ENCODE results near the gene RAI14.

The RAI14 gene

GRCh38 chr5:34669931-34670516 is 13.9 kb downstream of the RAI14 start:
- H3K4me3 ChIP-seq (ENCODE audit: low read length), result no peak overlapping the region
- H3K27ac ChIP-seq (ENCODE audit: low read depth, low read length), result no peak overlapping the region
- H3K4me1 ChIP-seq (ENCODE audit: control insufficient read depth, insufficient read depth, low read length), result peaks cover 14% of the 10 kb centered on the region
- no peaks in the 10 kb centered on the region for H3K27me3 ChIP-seq (ENCODE audit: control insufficient read depth, insufficient read depth, low read length)
- H3K9ac ChIP-seq (ENCODE audit: low read length), result no peak overlapping the region
- H3K36me3 ChIP-seq (ENCODE audit: control insufficient read depth, insufficient read depth, low read length), result no peaks in the 10 kb centered on the region

- no peaks in the 10 kb centered on the region for H3K27me3 ChIP-seq (ENCODE audit: control insufficient read depth, insufficient read depth, low read length)
- H3K4me1 ChIP-seq (ENCODE audit: control insufficient read depth, insufficient read depth, low read length), result peaks cover 17% of the 10 kb centered on the region
- H3K9ac ChIP-seq (ENCODE audit: low read length), result no peak overlapping the region
- no peak overlapping the region for H3K27ac ChIP-seq (ENCODE audit: low read depth, low read length)
- H3K4me3 ChIP-seq (ENCODE audit: low read length), result no peak overlapping the region
- no peaks in the 10 kb centered on the region for H3K36me3 ChIP-seq (ENCODE audit: control insufficient read depth, insufficient read depth, low read length)
Measured at GRCh38 chr5:34672196-34672595, 16.1 kb downstream of the RAI14 start.

- Histone ChIP-seq H3K4me1 (ENCODE audit: control insufficient read depth, insufficient read depth, low read length) (peaks cover 17% of the 10 kb centered on the region), H3K9ac (ENCODE audit: low read length) (no peak overlapping the region), H3K4me3 (ENCODE audit: low read length) (no peak overlapping the region), H3K36me3 (ENCODE audit: control insufficient read depth, insufficient read depth, low read length) (no peaks in the 10 kb centered on the region), H3K27me3 (ENCODE audit: control insufficient read depth, insufficient read depth, low read length) (no peaks in the 10 kb centered on the region), H3K27ac (ENCODE audit: low read depth, low read length) (peak overlapping the region; percentile 68)
Measured at GRCh38 chr5:34673463-34674125, 17.5 kb downstream of the RAI14 start.

- peaks cover 17% of the 10 kb centered on the region for H3K4me1 ChIP-seq (ENCODE audit: control insufficient read depth, insufficient read depth, low read length)
- H3K4me3 ChIP-seq (ENCODE audit: low read length), result no peak overlapping the region
- H3K27ac ChIP-seq (ENCODE audit: low read depth, low read length), result peak overlapping the region; percentile 68
Measured at GRCh38 chr5:34674187-34674586, 18.1 kb downstream of the RAI14 start.

GRCh38 chr5:34675857-34676256 is 19.7 kb downstream of the RAI14 start:
- H3K4me1 ChIP-seq (ENCODE audit: control insufficient read depth, insufficient read depth, low read length), result peaks cover 8% of the 10 kb centered on the region
- no peak overlapping the region for H3K9ac ChIP-seq (ENCODE audit: low read length)

More at GRCh38 chr5:34674187-34674586, 18.1 kb downstream of the RAI14 start:
- no peak overlapping the region for H3K9ac ChIP-seq (ENCODE audit: low read length)
- no peaks in the 10 kb centered on the region for H3K36me3 ChIP-seq (ENCODE audit: control insufficient read depth, insufficient read depth, low read length)
- H3K27me3 ChIP-seq (ENCODE audit: control insufficient read depth, insufficient read depth, low read length), result no peaks in the 10 kb centered on the region

GRCh38 chr5:34676416-34676815 is 20.3 kb downstream of the RAI14 start:
- peaks cover 8% of the 10 kb centered on the region for H3K4me1 ChIP-seq (ENCODE audit: control insufficient read depth, insufficient read depth, low read length)
- no peak overlapping the region for H3K27ac ChIP-seq (ENCODE audit: low read depth, low read length)

More at GRCh38 chr5:34675857-34676256, 19.7 kb downstream of the RAI14 start:
- Histone ChIP-seq H3K36me3 (ENCODE audit: control insufficient read depth, insufficient read depth, low read length) (no peaks in the 10 kb centered on the region), H3K27me3 (ENCODE audit: control insufficient read depth, insufficient read depth, low read length) (no peaks in the 10 kb centered on the region), H3K27ac (ENCODE audit: low read depth, low read length) (no peak overlapping the region), H3K4me3 (ENCODE audit: low read length) (no peak overlapping the region)

GRCh38 chr5:34677428-34677827 is 21.3 kb downstream of the RAI14 start:
- Histone ChIP-seq H3K9ac (ENCODE audit: low read length) (no peak overlapping the region), H3K4me1 (ENCODE audit: control insufficient read depth, insufficient read depth, low read length) (peaks cover 8% of the 10 kb centered on the region), H3K27ac (ENCODE audit: low read depth, low read length) (no peak overlapping the region), H3K4me3 (ENCODE audit: low read length) (no peak overlapping the region), H3K27me3 (ENCODE audit: control insufficient read depth, insufficient read depth, low read length) (no peaks in the 10 kb centered on the region), H3K36me3 (ENCODE audit: control insufficient read depth, insufficient read depth, low read length) (no peaks in the 10 kb centered on the region)

More at GRCh38 chr5:34676416-34676815, 20.3 kb downstream of the RAI14 start:
- H3K4me3 ChIP-seq (ENCODE audit: low read length), result no peak overlapping the region
- H3K9ac ChIP-seq (ENCODE audit: low read length), result no peak overlapping the region
- no peaks in the 10 kb centered on the region for H3K27me3 ChIP-seq (ENCODE audit: control insufficient read depth, insufficient read depth, low read length)
- no peaks in the 10 kb centered on the region for H3K36me3 ChIP-seq (ENCODE audit: control insufficient read depth, insufficient read depth, low read length)

GRCh38 chr5:34680896-34681295 is 24.8 kb downstream of the RAI14 start:
- Histone ChIP-seq H3K9ac (ENCODE audit: low read length) (no peak overlapping the region), H3K4me3 (ENCODE audit: low read length) (no peak overlapping the region), H3K27ac (ENCODE audit: low read depth, low read length) (no peak overlapping the region), H3K4me1 (ENCODE audit: control insufficient read depth, insufficient read depth, low read length) (peaks cover 14% of the 10 kb centered on the region), H3K36me3 (ENCODE audit: control insufficient read depth, insufficient read depth, low read length) (no peaks in the 10 kb centered on the region), H3K27me3 (ENCODE audit: control insufficient read depth, insufficient read depth, low read length) (no peaks in the 10 kb centered on the region)

GRCh38 chr5:34682926-34683623 is 26.9 kb downstream of the RAI14 start:
- Histone ChIP-seq H3K4me3 (ENCODE audit: low read length) (no peak overlapping the region), H3K27ac (ENCODE audit: low read depth, low read length) (no peak overlapping the region), H3K4me1 (ENCODE audit: control insufficient read depth, insufficient read depth, low read length) (peaks cover 22% of the 10 kb centered on the region), H3K27me3 (ENCODE audit: control insufficient read depth, insufficient read depth, low read length) (no peaks in the 10 kb centered on the region), H3K36me3 (ENCODE audit: control insufficient read depth, insufficient read depth, low read length) (no peaks in the 10 kb centered on the region), H3K9ac (ENCODE audit: low read length) (no peak overlapping the region)

- H3K27me3 ChIP-seq (ENCODE audit: control insufficient read depth, insufficient read depth, low read length), result no peaks in the 10 kb centered on the region
- H3K4me1 ChIP-seq (ENCODE audit: control insufficient read depth, insufficient read depth, low read length), result peaks cover 23% of the 10 kb centered on the region
- H3K4me3 ChIP-seq (ENCODE audit: low read length), result no peak overlapping the region
- peak overlapping the region; percentile 19 for H3K27ac ChIP-seq (ENCODE audit: low read depth, low read length)
- no peaks in the 10 kb centered on the region for H3K36me3 ChIP-seq (ENCODE audit: control insufficient read depth, insufficient read depth, low read length)
- no peak overlapping the region for H3K9ac ChIP-seq (ENCODE audit: low read length)
Measured at GRCh38 chr5:34684281-34684979, 28.3 kb downstream of the RAI14 start.

- Histone ChIP-seq H3K9ac (ENCODE audit: low read length) (no peak overlapping the region), H3K27ac (ENCODE audit: low read depth, low read length) (peak overlapping the region; percentile 19), H3K36me3 (ENCODE audit: control insufficient read depth, insufficient read depth, low read length) (no peaks in the 10 kb centered on the region), H3K4me3 (ENCODE audit: low read length) (no peak overlapping the region), H3K4me1 (ENCODE audit: control insufficient read depth, insufficient read depth, low read length) (peaks cover 23% of the 10 kb centered on the region), H3K27me3 (ENCODE audit: control insufficient read depth, insufficient read depth, low read length) (no peaks in the 10 kb centered on the region)
Measured at GRCh38 chr5:34684980-34685352, 28.8 kb downstream of the RAI14 start.

GRCh38 chr5:34685485-34686165 is 29.5 kb downstream of the RAI14 start:
- Histone ChIP-seq H3K27me3 (ENCODE audit: control insufficient read depth, insufficient read depth, low read length) (no peaks in the 10 kb centered on the region), H3K4me1 (ENCODE audit: control insufficient read depth, insufficient read depth, low read length) (peaks cover 23% of the 10 kb centered on the region), H3K36me3 (ENCODE audit: control insufficient read depth, insufficient read depth, low read length) (no peaks in the 10 kb centered on the region), H3K9ac (ENCODE audit: low read length) (no peak overlapping the region), H3K27ac (ENCODE audit: low read depth, low read length) (peak overlapping the region; percentile 0), H3K4me3 (ENCODE audit: low read length) (no peak overlapping the region)

All from rectal smooth muscle tissue (tissue), 1 donor.